Measurements from ENCODE around the gene ARPP21.

Gene ARPP21

DNA sequence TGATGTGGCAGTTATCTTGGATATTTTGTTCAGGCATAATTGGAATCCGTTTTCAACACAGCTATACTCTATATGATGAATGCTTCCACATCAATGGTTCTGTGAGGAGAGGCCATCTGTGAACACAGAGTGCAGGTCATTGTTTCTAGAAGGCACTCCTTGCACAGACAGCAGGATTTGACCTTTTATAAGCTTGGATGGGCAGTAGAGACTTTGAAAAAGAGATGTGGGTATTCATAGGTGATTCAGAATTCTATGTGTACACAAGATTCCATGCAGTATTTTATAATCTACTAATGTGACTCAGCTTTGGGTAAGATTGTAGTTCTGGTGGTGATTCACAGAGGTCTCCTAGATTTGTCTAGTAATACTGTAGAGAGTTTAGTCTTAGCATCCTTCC, 12.5 kb downstream of the ARPP21 start:
- Histone ChIP-seq H3K9ac (peak overlapping the region; percentile 67), H3K9me3 (peaks cover 3% of the 10 kb centered on the region; the same call in 1 of the 2 replicates), H4K20me1 (no peaks in the 10 kb centered on the region), H3K36me3 (no peaks in the 10 kb centered on the region; the same call in 1 of the 2 replicates), H3K4me2 (peak overlapping the region; percentile 73), H3K4me3 (peak overlapping the region; percentile 23; the same call in 1 of the 2 replicates), H3K4me1 (peaks cover 95% of the 10 kb centered on the region), H3K27me3 (no peaks in the 10 kb centered on the region), H3K27ac (peak overlapping the region; percentile 90)
- no peak for TF ChIP-seq Cebpa-rat (IDR thresholded peaks at IDR 0.05)

DNA sequence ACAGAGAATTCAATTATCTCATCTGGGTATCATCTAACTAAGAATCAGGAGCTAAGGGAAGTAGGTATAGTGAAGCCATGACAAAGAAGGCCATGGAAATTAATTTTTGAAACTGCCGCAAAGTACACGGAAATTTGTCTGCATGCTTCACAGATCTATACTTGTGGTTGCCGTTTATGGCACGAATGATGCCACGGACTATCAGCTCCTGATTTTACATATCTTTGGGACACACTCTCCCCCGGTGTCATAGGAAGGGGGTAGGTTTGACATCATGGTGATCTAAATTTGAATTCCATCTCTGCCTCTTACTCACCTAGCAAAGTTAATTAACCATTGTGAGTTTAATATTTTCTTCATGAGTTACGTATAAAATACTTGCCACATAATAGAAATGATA, 14.0 kb downstream of the ARPP21 start:
- Histone ChIP-seq H3K4me3 (peak overlapping the region; percentile 30), H3K9me3 (peaks cover 3% of the 10 kb centered on the region; the same call in 1 of the 2 replicates), H3K9ac (peak overlapping the region; percentile 67), H3K36me3 (no peaks in the 10 kb centered on the region; the same call in 1 of the 2 replicates), H3K27ac (peak overlapping the region; percentile 90), H3K4me2 (peak overlapping the region; percentile 73), H4K20me1 (no peaks in the 10 kb centered on the region), H3K4me1 (peaks cover 97% of the 10 kb centered on the region), H3K27me3 (no peaks in the 10 kb centered on the region)
- TF ChIP-seq Cebpa-rat (IDR thresholded peaks at IDR 0.05) = no peak

DNA sequence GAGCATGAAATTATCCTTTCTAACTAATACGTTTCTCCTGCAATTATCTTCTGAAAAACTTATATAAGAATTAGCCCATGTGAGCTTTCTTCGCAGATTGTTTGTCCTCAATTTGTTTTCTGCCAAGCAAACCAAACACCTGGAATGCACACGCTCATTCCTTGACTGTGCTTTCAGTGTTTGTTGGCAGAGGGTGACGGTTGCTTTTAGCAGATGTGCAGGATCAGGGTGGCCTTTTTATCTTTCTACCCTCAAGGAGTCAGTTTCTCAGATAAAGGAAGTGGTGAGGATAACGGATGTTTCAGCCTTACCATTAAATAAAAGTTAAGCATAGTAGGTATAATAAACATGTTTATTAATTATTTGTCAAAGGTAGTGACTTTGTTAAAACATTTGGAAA, 15.2 kb downstream of the ARPP21 start:
- Histone ChIP-seq H3K4me3 (peak overlapping the region; percentile 26; the same call in 1 of the 2 replicates), H4K20me1 (no peaks in the 10 kb centered on the region), H3K27me3 (no peaks in the 10 kb centered on the region), H3K27ac (peak overlapping the region; percentile 90), H3K4me2 (peak overlapping the region; percentile 73), H3K4me1 (peaks cover 97% of the 10 kb centered on the region), H3K9ac (peak overlapping the region; percentile 67), H3K36me3 (no peaks in the 10 kb centered on the region; the same call in 1 of the 2 replicates), H3K9me3 (peaks cover 3% of the 10 kb centered on the region; the same call in 1 of the 2 replicates)
- no peak for TF ChIP-seq Cebpa-rat (IDR thresholded peaks at IDR 0.05)

DNA sequence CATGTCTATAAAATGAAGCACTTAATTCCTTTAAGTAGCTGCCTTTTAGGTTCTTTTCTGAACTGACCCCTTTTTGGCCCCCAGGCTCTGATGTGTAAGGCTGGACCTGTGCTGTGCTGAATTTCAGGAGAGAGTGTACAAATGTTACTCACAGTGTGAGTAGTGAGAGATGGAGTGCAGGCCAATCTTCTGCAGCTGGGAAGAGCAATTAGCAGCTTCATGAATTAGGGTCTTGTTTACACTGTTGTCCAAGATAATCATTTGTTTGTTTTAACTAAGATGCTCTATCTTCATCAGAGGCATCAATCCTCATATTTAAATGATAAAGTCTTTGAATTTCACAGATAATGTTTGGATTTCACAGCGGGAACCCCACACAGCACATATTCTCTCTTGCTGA, 19.4 kb downstream of the ARPP21 start:
- peaks cover 3% of the 10 kb centered on the region; the same call in 1 of the 2 replicates for H3K9me3 ChIP-seq
- peak overlapping the region; percentile 90 for H3K27ac ChIP-seq
- no peaks in the 10 kb centered on the region for H3K27me3 ChIP-seq
- peak overlapping the region; percentile 83 for H3K4me2 ChIP-seq
- H4K20me1 ChIP-seq = no peaks in the 10 kb centered on the region
- H3K36me3 ChIP-seq = no peaks in the 10 kb centered on the region; the same call in 1 of the 2 replicates
- H3K9ac ChIP-seq = no peak overlapping the region
- peaks cover 97% of the 10 kb centered on the region for H3K4me1 ChIP-seq
- no peak for TF ChIP-seq Cebpa-rat (IDR thresholded peaks at IDR 0.05)
- H3K4me3 ChIP-seq = no peak overlapping the region

DNA sequence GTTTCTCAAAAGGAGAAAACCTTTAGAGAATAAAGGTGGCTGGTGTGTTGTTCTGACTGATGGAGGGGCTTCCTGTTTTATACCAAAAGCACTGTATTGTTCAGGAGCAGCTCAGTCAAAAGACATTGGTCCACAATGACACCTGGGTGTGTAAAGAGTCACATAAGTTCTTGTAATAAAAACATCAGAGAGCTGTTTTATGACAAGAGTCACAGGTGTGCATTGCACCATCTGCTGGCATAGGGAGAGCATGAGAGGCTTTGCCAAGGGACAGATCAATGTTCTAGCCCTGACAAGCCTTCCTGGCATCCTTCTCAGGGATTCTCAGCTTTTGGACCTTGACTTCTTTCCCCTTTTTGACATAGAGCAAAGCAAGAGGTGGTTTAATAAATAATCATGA, 20.4 kb downstream of the ARPP21 start:
- H4K20me1 ChIP-seq = no peaks in the 10 kb centered on the region
- H3K27ac ChIP-seq = peak overlapping the region; percentile 90
- no peaks in the 10 kb centered on the region for H3K27me3 ChIP-seq
- peak overlapping the region; percentile 20; the same call in 1 of the 2 replicates for H3K9ac ChIP-seq
- no peak overlapping the region for H3K4me3 ChIP-seq
- H3K4me2 ChIP-seq = peak overlapping the region; percentile 83
- H3K4me1 ChIP-seq = peaks cover 98% of the 10 kb centered on the region
- H3K36me3 ChIP-seq = no peaks in the 10 kb centered on the region; the same call in 1 of the 2 replicates
- peaks cover 3% of the 10 kb centered on the region; the same call in 1 of the 2 replicates for H3K9me3 ChIP-seq
- no peak for TF ChIP-seq Cebpa-rat (IDR thresholded peaks at IDR 0.05)

DNA sequence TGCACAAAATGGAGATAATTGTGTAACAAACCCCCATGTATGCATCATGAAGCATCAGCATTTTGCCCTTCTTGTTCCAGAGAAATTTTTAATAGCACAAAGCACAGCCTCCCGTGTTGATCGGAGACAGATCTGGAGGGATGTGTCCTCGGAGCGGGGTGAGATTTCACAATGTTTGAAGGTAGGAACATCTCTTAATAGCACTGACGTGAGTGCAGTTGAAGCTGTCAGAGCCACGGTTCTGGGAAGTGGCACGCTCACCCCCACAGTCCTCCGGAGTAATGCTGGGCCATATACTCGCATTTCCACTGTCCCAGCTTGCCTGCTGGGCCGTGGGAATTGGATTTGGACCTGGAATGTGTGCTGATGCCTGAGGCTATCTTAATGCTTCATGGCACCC, 24.1 kb downstream of the ARPP21 start:
- peak overlapping the region; percentile 90 for H3K27ac ChIP-seq
- peaks cover 6% of the 10 kb centered on the region; the same call in 1 of the 2 replicates for H3K36me3 ChIP-seq
- H3K4me3 ChIP-seq = 0 out of 2 replicates have a peak overlapping the region, but pooled peaks have one; percentile 4
- peak overlapping the region; percentile 83 for H3K4me2 ChIP-seq
- H4K20me1 ChIP-seq = no peaks in the 10 kb centered on the region
- no peaks in the 10 kb centered on the region; the same call in 1 of the 2 replicates for H3K9me3 ChIP-seq
- H3K27me3 ChIP-seq = no peaks in the 10 kb centered on the region
- H3K9ac ChIP-seq = peak overlapping the region; percentile 67
- TF ChIP-seq Cebpa-rat (IDR thresholded peaks at IDR 0.05) = peak; percentile 50; the same call in 1 of the 2 replicates
- H3K4me1 ChIP-seq = peaks cover 99% of the 10 kb centered on the region

DNA sequence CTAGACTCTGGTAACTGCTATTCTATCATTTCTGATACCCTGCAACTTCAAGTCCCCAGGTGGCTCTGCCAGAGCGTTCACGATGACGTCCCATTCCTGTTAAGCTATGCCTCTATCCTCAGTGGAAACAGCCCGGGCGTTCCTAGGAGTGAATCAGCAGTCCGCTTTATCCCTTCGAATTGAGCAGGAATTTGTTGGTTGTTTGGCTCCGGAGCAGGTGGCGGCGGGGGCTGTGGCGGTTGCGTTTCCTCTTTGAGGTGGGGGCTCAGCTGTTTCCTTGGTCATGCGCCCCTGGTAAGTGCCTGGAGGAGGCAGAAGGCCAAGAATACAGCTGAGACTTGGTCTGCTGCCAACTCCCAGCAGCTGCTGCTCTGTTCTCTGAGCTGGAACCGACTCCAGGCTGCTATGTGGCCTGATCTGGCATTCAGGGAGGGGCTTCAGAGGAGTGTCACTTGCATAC, 25.2 kb downstream of the ARPP21 start:
- H4K20me1 ChIP-seq = no peaks in the 10 kb centered on the region
- H3K27ac ChIP-seq = peak overlapping the region; percentile 90
- H3K36me3 ChIP-seq = peaks cover 7% of the 10 kb centered on the region; the same call in 1 of the 2 replicates
- H3K4me2 ChIP-seq = peak overlapping the region; percentile 83
- H3K9ac ChIP-seq = peak overlapping the region; percentile 68
- H3K4me3 ChIP-seq = peak overlapping the region; percentile 52
- TF ChIP-seq Cebpa-rat (IDR thresholded peaks at IDR 0.05) = no peak
- no peaks in the 10 kb centered on the region; the same call in 1 of the 2 replicates for H3K9me3 ChIP-seq
- H3K27me3 ChIP-seq = no peaks in the 10 kb centered on the region
- H3K4me1 ChIP-seq = peaks cover 97% of the 10 kb centered on the region

DNA sequence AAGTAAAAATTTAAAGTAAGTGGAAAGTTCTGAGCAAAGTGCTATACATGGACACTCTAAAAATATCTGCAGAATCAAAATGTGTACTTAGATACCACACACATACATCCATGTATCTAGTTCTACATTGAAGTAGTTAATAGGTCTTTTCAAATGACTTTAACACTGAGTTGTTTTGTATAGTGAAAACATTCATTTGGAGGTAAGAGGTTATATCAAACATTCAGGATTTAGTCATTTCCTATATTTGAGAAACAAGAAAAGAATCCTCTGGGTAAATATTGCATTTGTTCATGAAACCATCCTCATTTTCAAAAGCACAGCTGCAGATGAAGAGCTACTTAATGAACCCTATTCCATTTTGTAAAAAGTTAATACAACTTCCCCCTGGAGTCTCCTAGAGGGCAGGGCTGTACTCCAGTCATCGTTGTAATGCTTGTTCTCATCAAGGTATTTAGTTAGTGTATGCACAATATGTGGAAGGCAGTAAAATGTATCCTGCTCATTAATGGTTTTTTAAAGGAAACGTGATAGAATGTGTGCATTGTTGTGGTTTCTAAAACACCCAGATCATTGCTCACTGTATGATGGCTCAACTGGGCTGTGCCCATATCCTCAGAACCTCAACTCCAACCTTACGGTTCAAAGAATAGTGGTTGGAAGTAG, 26.2 kb downstream of the ARPP21 start:
- no peaks in the 10 kb centered on the region; the same call in 1 of the 2 replicates for H3K9me3 ChIP-seq
- no peaks in the 10 kb centered on the region; the same call in 1 of the 2 replicates for H4K20me1 ChIP-seq
- H3K27ac ChIP-seq = peak overlapping the region; percentile 90
- 0 out of 2 replicates have a peak overlapping the region, but pooled peaks have one; percentile 20 for H3K4me3 ChIP-seq
- H3K4me1 ChIP-seq = peaks cover 97% of the 10 kb centered on the region
- peak overlapping the region; percentile 49 for H3K9ac ChIP-seq
- H3K36me3 ChIP-seq = peaks cover 15% of the 10 kb centered on the region
- H3K4me2 ChIP-seq = peak overlapping the region; percentile 83
- H3K27me3 ChIP-seq = no peaks in the 10 kb centered on the region
- TF ChIP-seq Cebpa-rat (IDR thresholded peaks at IDR 0.05) = no peak

DNA sequence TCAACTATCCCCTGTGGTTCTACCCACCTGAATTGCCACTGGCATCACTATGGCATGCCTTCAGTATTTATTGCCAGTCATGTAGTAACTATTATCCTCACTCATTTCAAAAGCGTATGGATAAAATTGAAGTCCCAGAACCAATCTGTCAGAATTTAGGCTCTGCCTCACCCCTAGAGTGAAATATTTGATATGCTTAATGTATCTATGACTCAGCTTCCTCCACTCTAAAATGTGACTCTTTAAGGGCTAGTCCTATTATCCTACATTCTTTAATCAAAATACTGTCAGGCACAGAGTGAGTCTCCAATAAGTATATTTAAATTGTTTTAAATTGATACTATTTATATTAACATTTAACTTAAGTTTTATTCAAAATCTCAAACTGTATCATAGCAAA, 27.6 kb downstream of the ARPP21 start:
- H3K27ac ChIP-seq = peak overlapping the region; percentile 90; the same call in 1 of the 2 replicates
- H3K4me1 ChIP-seq = peaks cover 97% of the 10 kb centered on the region

More for the DNA sequence above, 27.6 kb downstream of the ARPP21 start:
- no peaks in the 10 kb centered on the region for H3K27me3 ChIP-seq
- no peak overlapping the region for H3K4me3 ChIP-seq
- peak overlapping the region; percentile 22; the same call in 1 of the 2 replicates for H3K4me2 ChIP-seq
- no peak overlapping the region for H3K9ac ChIP-seq
- no peaks in the 10 kb centered on the region; the same call in 1 of the 2 replicates for H3K9me3 ChIP-seq
- TF ChIP-seq Cebpa-rat (IDR thresholded peaks at IDR 0.05) = no peak
- H3K36me3 ChIP-seq = peaks cover 20% of the 10 kb centered on the region
- H4K20me1 ChIP-seq = peaks cover 5% of the 10 kb centered on the region; the same call in 1 of the 2 replicates

Data from BLaER1 (cell line).